H1 (cell line): Measurements from ENCODE around the gene EPS8. TPM values are rescaled to one million over a fixed set of nuclear protein-coding genes. Genes with fewer than 3 reads are reported as not detected.

ENCODE experiments used
- CTCF ChIA-PET: fragments of 300-600 bp; sonication (Branson Sonifier 250); formaldehyde crosslinking; loops from one replicate; lab custom pipeline; 2021; ENCODE audit not compliant: partially characterized antibody; lab: Charles Lee
- POLR2A ChIA-PET: fragments of 300-600 bp; sonication (Branson Sonifier 250); formaldehyde crosslinking; loops from one replicate; lab custom pipeline; 2021; ENCODE audit warnings: inconsistent platforms; ENCODE audit not compliant: partially characterized antibody; lab: Charles Lee
- DNase-seq, 2 experiments: peaks; one replicate each; pipeline versions ENCODE4 v3.0.0 to v3.0.0-alpha.2; 2010 to 2022; ENCODE audit warnings: low spot score in 2 of 2, low read depth in 1 of 2, mixed read lengths in 1 of 2
- FAIRE-seq: peaks from 2 replicates; lab custom pipeline; 2011; peaks lifted over from hg19 to GRCh38; lab: Jason Lieb, UNC
- H2AFZ ChIP-seq: 2 replicates; pipeline ENCODE4 v1.8.1; 2012; ENCODE audit warnings: low read length, inconsistent platforms
- H2AK5ac ChIP-seq: 2 replicates; pipeline ENCODE4 v1.6.1; 2013; ENCODE audit warnings: low read depth, low read length
- H2BK120ac ChIP-seq: replicated peaks from 2 replicates; pipeline ENCODE3; 2013; ENCODE audit warnings: low read depth, low read length, inconsistent platforms
- H2BK12ac ChIP-seq: 2 replicates; pipeline ENCODE4 v1.6.1; 2013; ENCODE audit warnings: low read depth, low read length
- H2BK15ac ChIP-seq: 2 replicates; pipeline ENCODE4 v1.6.1; 2013; ENCODE audit warnings: low read length
- H2BK20ac ChIP-seq: 2 replicates; pipeline ENCODE4 v1.6.1; 2013; ENCODE audit warnings: low read length
- H2BK5ac ChIP-seq: 2 replicates; pipeline ENCODE4 v1.6.1; 2013; ENCODE audit warnings: low read depth, low read length
- H3K14ac ChIP-seq: 2 replicates; pipeline ENCODE4 v1.6.1; 2013; ENCODE audit warnings: inconsistent platforms; ENCODE audit not compliant: insufficient read length
- H3K18ac ChIP-seq: 2 replicates; pipeline ENCODE4 v1.6.1; 2013; ENCODE audit warnings: low read length; ENCODE audit errors: extremely low read depth
- H3K23ac ChIP-seq: 2 replicates; pipeline ENCODE4 v1.6.1; 2013; ENCODE audit warnings: inconsistent platforms; ENCODE audit not compliant: insufficient read length
- H3K23me2 ChIP-seq: 2 replicates; pipeline ENCODE4 v1.6.1; 2013; ENCODE audit warnings: low read depth, low read length
- H3K27ac ChIP-seq: 2 replicates; pipeline ENCODE4 v1.6.1; 2011; ENCODE audit warnings: low read depth, low read length, inconsistent platforms
- H3K27me3 ChIP-seq, 4 experiments: replicated peaks in 1 of 4; 1 replicate in 1 of 4; 2 replicates in 3 of 4; pipeline versions ENCODE4 v1.6.1 to v1.8.1; 2011 to 2013; ENCODE audit warnings: low read length in 3 of 4, mild to moderate bottlenecking in 3 of 4, inconsistent platforms in 2 of 4, mixed read lengths in 2 of 4, moderate library complexity in 1 of 4; ENCODE audit not compliant: control insufficient read depth in 3 of 4, insufficient read depth in 3 of 4; ENCODE audit errors: extremely low read depth in 1 of 4
- H3K36me3 ChIP-seq, 4 experiments: 2 replicates each; pipeline versions ENCODE4 v1.6.1 to v1.8.1; 2011 to 2013; ENCODE audit warnings: mild to moderate bottlenecking in 4 of 4, low read length in 3 of 4, moderate library complexity in 2 of 4, control low read depth in 1 of 4, inconsistent platforms in 1 of 4; ENCODE audit not compliant: insufficient read depth in 4 of 4, control insufficient read depth in 2 of 4
- H3K4ac ChIP-seq: replicated peaks from 2 replicates; pipeline ENCODE3; 2013; ENCODE audit warnings: low read length, low read depth, mixed read lengths, inconsistent platforms; ENCODE audit not compliant: insufficient read length
- H3K4me1 ChIP-seq, 4 experiments: replicated peaks in 1 of 4; 1 replicate in 1 of 4; 2 replicates in 3 of 4; pipeline versions ENCODE4 v1.6.1 to v1.8.1; 2011 to 2013; ENCODE audit warnings: low read length in 3 of 4, inconsistent platforms in 2 of 4, mixed read lengths in 1 of 4; ENCODE audit not compliant: insufficient read depth in 4 of 4, control insufficient read depth in 3 of 4
- H3K4me2 ChIP-seq, 2 experiments: 2 replicates each; pipeline versions ENCODE4 v1.6.1 to v1.8.1; 2011 to 2013; ENCODE audit warnings: low read depth in 2 of 2, low read length in 2 of 2, control low read depth in 1 of 2, inconsistent platforms in 1 of 2, mild to moderate bottlenecking in 1 of 2; ENCODE audit not compliant: insufficient read depth in 1 of 2
- H3K4me3 ChIP-seq, 4 experiments: fragments of 200-600, 300-600 bp in 1 of 4; sonication (generic), shearing (Covaris generic), sonication (Bioruptor Twin) in 1 of 4; 2 replicates each; pipeline versions ENCODE4 v1.5.1 to v1.8.1; 2011 to 2016; ENCODE audit warnings: low read length in 4 of 4, low read depth in 3 of 4, control low read depth in 2 of 4, inconsistent platforms in 2 of 4, mild to moderate bottlenecking in 2 of 4, mixed read lengths in 1 of 4, moderate library complexity in 1 of 4; ENCODE audit not compliant: insufficient read depth in 2 of 4; ENCODE audit errors: extremely low read depth in 1 of 4
- H3K56ac ChIP-seq: replicated peaks from 2 replicates; pipeline ENCODE3; 2013; ENCODE audit warnings: low read depth, mild to moderate bottlenecking, mixed read lengths, low read length, inconsistent platforms; ENCODE audit not compliant: insufficient read length
- H3K79me1 ChIP-seq: 2 replicates; pipeline ENCODE4 v1.6.1; 2013; ENCODE audit warnings: low read depth, low read length, control low read depth
- H3K79me2 ChIP-seq, 2 experiments: 2 replicates each; pipeline versions ENCODE4 v1.6.1 to v1.8.1; 2012 to 2013; ENCODE audit warnings: low read length in 2 of 2, mild to moderate bottlenecking in 2 of 2, inconsistent platforms in 1 of 2; ENCODE audit not compliant: insufficient read depth in 2 of 2, control insufficient read depth in 1 of 2
- H3K9ac ChIP-seq, 4 experiments: replicated peaks in 1 of 4; 1 replicate in 1 of 4; 2 replicates in 3 of 4; pipeline versions ENCODE4 v1.6.1 to v1.8.1; 2011 to 2013; ENCODE audit warnings: low read depth in 3 of 4, low read length in 3 of 4, control low read depth in 2 of 4, mild to moderate bottlenecking in 2 of 4, moderate library complexity in 2 of 4, inconsistent platforms in 1 of 4; ENCODE audit errors: extremely low read depth in 1 of 4
- H3K9me3 ChIP-seq, 2 experiments: 2 replicates each; pipeline versions ENCODE4 v1.6.1 to v1.8.1; 2012 to 2013; ENCODE audit warnings: mild to moderate bottlenecking in 2 of 2, moderate library complexity in 2 of 2, control low read depth in 1 of 2, inconsistent platforms in 1 of 2, low read depth in 1 of 2, low read length in 1 of 2, mixed read lengths in 1 of 2; ENCODE audit not compliant: insufficient read depth in 2 of 2
- H4K20me1 ChIP-seq, 2 experiments: replicated peaks in 1 of 2; 2 replicates each; pipeline versions ENCODE3 to v1.8.1; 2011 to 2013; ENCODE audit warnings: inconsistent platforms in 2 of 2, low read length in 2 of 2, mild to moderate bottlenecking in 1 of 2; ENCODE audit not compliant: insufficient read depth in 2 of 2, control insufficient read depth in 1 of 2
- H4K5ac ChIP-seq: 2 replicates; pipeline ENCODE4 v1.6.1; 2013; ENCODE audit warnings: low read length, low read depth, mixed read lengths, inconsistent platforms; ENCODE audit not compliant: insufficient read length
- H4K8ac ChIP-seq: 2 replicates; pipeline ENCODE4 v1.8.0; 2013; ENCODE audit warnings: mild to moderate bottlenecking, moderate library complexity, low read length, inconsistent platforms; ENCODE audit not compliant: insufficient read depth; ENCODE audit errors: extremely low read depth
- H4K91ac ChIP-seq: replicated peaks from 2 replicates; pipeline ENCODE3; 2013; ENCODE audit warnings: low read length, mixed read lengths, inconsistent platforms; ENCODE audit not compliant: insufficient read length
- BCL11A ChIP-seq, 2 experiments: IDR thresholded peaks; one replicate each; pipeline ENCODE4 v1.6.1; 2011; ENCODE audit warnings: low read depth in 2 of 2, low read length in 2 of 2, mild to moderate bottlenecking in 2 of 2
- BRCA1 ChIP-seq: IDR thresholded peaks from 2 replicates; pipeline ENCODE4 v1.6.1; 2012; ENCODE audit warnings: low read depth, low read length, improper control_type of control experiment
- CBX8 ChIP-seq: fragments of 300-800, 300-1000 bp; sonication (generic); IDR thresholded peaks from 2 replicates; pipeline ENCODE4 v1.7.1; 2016; ENCODE audit warnings: low read depth, low read length, borderline replicate concordance
- EZH2 ChIP-seq: fragments of 200-600 bp; sonication (generic); IDR thresholded peaks from 2 replicates; pipeline ENCODE4 v1.7.1; 2012; ENCODE audit warnings: low read depth, mild to moderate bottlenecking, moderate library complexity, low read length, inconsistent platforms; ENCODE audit not compliant: severe bottlenecking
- GABPA ChIP-seq: IDR thresholded peaks from 2 replicates; pipeline ENCODE4 v1.6.1; 2011; ENCODE audit warnings: mild to moderate bottlenecking, low read length, moderate library complexity, borderline replicate concordance; ENCODE audit not compliant: insufficient read depth
- KDM4A ChIP-seq: IDR thresholded peaks from one replicate; pipeline ENCODE4 v1.7.1; 2012; ENCODE audit warnings: low read depth, mild to moderate bottlenecking, moderate library complexity, low read length, inconsistent platforms; ENCODE audit not compliant: severe bottlenecking
- PHF8 ChIP-seq: fragments of 200-600 bp; sonication (generic); conservative IDR thresholded peaks from 2 replicates; pipeline ENCODE4 v1.7.1; 2012; ENCODE audit warnings: low read depth, mild to moderate bottlenecking, inconsistent platforms, low read length, moderate library complexity
- POLR2A ChIP-seq, 2 experiments: IDR thresholded peaks; 1 replicate in 1 of 2; 2 replicates in 1 of 2; pipeline ENCODE4 v1.6.1; 2011; ENCODE audit warnings: low read depth in 2 of 2, low read length in 2 of 2, mild to moderate bottlenecking in 2 of 2; ENCODE audit errors: control extremely low read depth in 1 of 2
- RNF2 ChIP-seq: fragments of 200-900, 300-1000 bp; sonication (generic); IDR thresholded peaks from 2 replicates; pipeline ENCODE4 v1.7.1; 2016; ENCODE audit warnings: borderline replicate concordance, low read depth, mild to moderate bottlenecking, antibody characterized with exemption, low read length; ENCODE audit not compliant: poor library complexity, severe bottlenecking; ENCODE audit errors: missing control alignments
- WGBS, 2 experiments: shearing (Covaris generic) in 1 of 2; methylation state at CpG; one replicate each; pipeline versions ENCODE4 v1.1.6 to v1.1.7; 2013 to 2015; ENCODE audit warnings: low lambda C conversion rate in 2 of 2, mixed read lengths in 2 of 2, inconsistent platforms in 1 of 2, low coverage in 1 of 2, missing lambda C conversion rate in 1 of 2; ENCODE audit not compliant: insufficient replicate concordance in 2 of 2, insufficient coverage in 1 of 2, insufficient read length in 1 of 2; ENCODE audit errors: extremely low coverage in 1 of 2, missing lambda C conversion rate in 1 of 2; 5-methylcytosine and 5-hydroxymethylcytosine counted together
- polyA plus RNA-seq, 7 experiments: library from polyadenylated mRNA; depleted of rRNA in 3 of 7; stranded (reverse) in 5 of 7; unstranded in 2 of 7; fragments of >200 nt in 5 of 7; fragments of 200-250 nt in 2 of 7; gene quantifications; 1 replicate in 5 of 7; 2 replicates in 1 of 7; 4 replicates in 1 of 7; pipeline versions ENCODE4 v1.2.1 to v1.2.3, GENCODE V29; 2011 to 2013; ENCODE audit warnings: missing spikeins in 2 of 7, mixed read lengths in 2 of 7
- total RNA-seq: library from RNA; stranded (reverse); fragmentation: NEBNext Ultra II Directional; extraction: Animal tissue kit (Norgen Biotek cat#: 25700); gene quantifications from 2 replicates; pipeline ENCODE4 v1.2.1, GENCODE V29; 2021

Gene EPS8
- total and polyA plus RNA-seq, 2 of the 8 experiments (the other 6 are each of a cell fraction or from before 2014, with no cell fraction given) = 3.0 to 4.6 TPM

- H2AFZ ChIP-seq = peak overlapping the region; percentile 72
- no peak overlapping the region for H3K23ac ChIP-seq
- WGBS, 2 experiments = 2% methylated on average over 54 of the region's 64 CpGs; no CpG with 5 or more reads in 1 of the 2 experiments
- H3K9ac ChIP-seq = peak overlapping the region; percentile 56 to 76 (median 68); a peak in 6 of 7 replicates
- peaks cover 0 to 2% of the 10 kb centered on the region in 2 experiments; a peak in 1 of 4 replicates for H3K9me3 ChIP-seq
- H3K14ac ChIP-seq = no peak overlapping the region
- no peak for DNase-seq
- H2BK20ac ChIP-seq = no peak overlapping the region
- H3K36me3 ChIP-seq = no peaks in the 10 kb centered on the region
- H3K4me3 ChIP-seq = peak overlapping the region; percentile 79 to 84 (median 82)
- H3K27ac ChIP-seq = no peak overlapping the region
- H3K23me2 ChIP-seq = peaks cover 13% of the 10 kb centered on the region
- no peak overlapping the region for H2AK5ac ChIP-seq
- peak overlapping the region; percentile 38; the same call in 1 of the 2 replicates for H3K18ac ChIP-seq
- H3K56ac ChIP-seq = no peak overlapping the region
- ChIA-PET POLR2A (interaction anchor here (0.6 to 2.5 kb wide), 10 partner anchors 9 to 202 kb away, joined by 3 to 13 read pairs (median 3); partner anchors contain the start of gene STRAP), CTCF (interaction anchor here (1.0 to 2.9 kb wide), 5 partner anchors 16 to 123 kb away, joined by 3 to 12 read pairs (median 3); partner anchors contain the start of gene DERA)
- no peak overlapping the region for H2BK5ac ChIP-seq
- no peaks in the 10 kb centered on the region for H3K79me1 ChIP-seq
- H3K4me2 ChIP-seq = peak overlapping the region; percentile 98
- peak overlapping the region; percentile 89; the same call in 1 of the 2 replicates for H4K8ac ChIP-seq
- H2BK12ac ChIP-seq = no peak overlapping the region
- H3K27me3 ChIP-seq = peaks cover 0 to 21% (median 13%) of the 10 kb centered on the region in 4 experiments; a peak in 6 of 7 replicates
- H2BK15ac ChIP-seq = no peak overlapping the region
- H4K20me1 ChIP-seq = no peaks in the 10 kb centered on the region
- no peak overlapping the region for H3K4ac ChIP-seq
- peak; percentile 19 for FAIRE-seq
- no peak overlapping the region for H2BK120ac ChIP-seq
- H4K91ac ChIP-seq = no peak overlapping the region
- peaks cover 0 to 6% (median 4%) of the 10 kb centered on the region in 4 experiments; a peak in 5 of 7 replicates for H3K4me1 ChIP-seq
- no peaks in the 10 kb centered on the region for H3K79me2 ChIP-seq
- H4K5ac ChIP-seq = no peak overlapping the region
- TF ChIP-seq PHF8 (no peak; the same call in 1 of the 2 replicates), KDM4A (peak; percentile 63), EZH2 (no peak), RNF2 (no peak), BRCA1 (no peak), BCL11A (IDR thresholded peaks at IDR 0.05; ENCODE audit: low read depth in 2 of 2, low read length in 2 of 2) (no peak), CBX8 (no peak), POLR2A (IDR thresholded peaks at IDR 0.05; ENCODE audit: control extremely low read depth in 1 of 2, low read depth in 2 of 2, low read length in 2 of 2) (no peak), GABPA (no peak)
Observed at GRCh38 chr12:15788233-15789219, 662 bp downstream of the EPS8 start.
